Right ventricle myocardium inferior (tissue), 1 donor: ENCODE results near the gene PPP1CA. TPM values are rescaled to one million over a fixed set of nuclear protein-coding genes. Genes with fewer than 3 reads are reported as not detected.
"Not testable (repeated sequence)": the region's sequence is repeated elsewhere in the genome, so short reads cannot be mapped to it uniquely, and the experiment has no call there.

Source experiments
- ATAC-seq: fragments of 200-7000 bp; cut with Tn5 transposase; one replicate; pipeline ENCODE4 v1.9.1; 2020; ENCODE audit warnings: mild to moderate bottlenecking, moderate library complexity
- DNase-seq: peaks from one replicate; pipeline ENCODE4 v3.0.0; 2021; ENCODE audit errors: missing footprints
- intact Hi-C: fragments of 100-400 bp; cut with DNase I; formaldehyde crosslinking; loops from one replicate; pipeline ENCODE4 v1.11.0; 2022
- total RNA-seq: library from RNA; stranded (reverse); fragmentation: NEBNext Ultra II Directional; extraction: Animal tissue kit (Norgen Biotek cat#: 25700); gene quantifications from one replicate; pipeline ENCODE4 v1.2.1, GENCODE V29; 2021
- donor health status: DM: no; HTN: yes; CAD: no; lungs with severe emphysema.

PPP1CA gene
- total RNA-seq, 1 donor from 2014 or later: 112 TPM

- DNase-seq: no peak
- intact Hi-C loops: no loop called here
- no peak for ATAC-seq
These were observed 34.2 kb upstream of the PPP1CA start for GRCh38 chr11:67435727-67436458.

GRCh38 chr11:67435031-67435726 is 33.5 kb upstream of the PPP1CA start:
- ATAC-seq (no peak), DNase-seq (no peak)
- intact Hi-C loops: no loop called here

GRCh38 chr11:67434395-67434881 is 32.8 kb upstream of the PPP1CA start:
- ATAC-seq (no peak), DNase-seq (no peak)
- intact Hi-C loops: no loop called here

- DNase-seq (no peak), ATAC-seq (no peak)
- intact Hi-C loops: no loop called here
These were observed 32.1 kb upstream of the PPP1CA start for GRCh38 chr11:67433536-67434394.

- intact Hi-C loops: no loop called here
- no peak for ATAC-seq
- no peak for DNase-seq
These were observed 31.1 kb upstream of the PPP1CA start for GRCh38 chr11:67432655-67433349.

GRCh38 chr11:67431346-67432249 is 29.9 kb upstream of the PPP1CA start:
- DNase-seq (no peak), ATAC-seq (no peak)
- intact Hi-C loops: no loop called here

GRCh38 chr11:67429722-67430121 is 28.1 kb upstream of the PPP1CA start:
- no peak for DNase-seq
- ATAC-seq: no peak
- intact Hi-C loops: no loop called here

- intact Hi-C loops: no loop called here
- DNase-seq: no peak
These were observed 27.5 kb upstream of the PPP1CA start for GRCh38 chr11:67429038-67429668.

GRCh38 chr11:67428052-67429001 is 26.7 kb upstream of the PPP1CA start, which contains the start of gene RPS6KB2:
Gene RPS6KB2, plus strand, starts transcription at chr11:67428494. Its CDS starts 52 bp downstream, at chr11:67428546.
- intact Hi-C loops: loop anchor here (1.0 kb wide), 1 partner anchor 36 kb away; no protein-coding TSS in a partner anchor
- DNase-seq (peak; percentile 99), ATAC-seq (peak; percentile 92)

More at GRCh38 chr11:67429038-67429668, 27.5 kb upstream of the PPP1CA start:
- no peak for ATAC-seq

GRCh38 chr11:67427364-67427859 is 25.8 kb upstream of the PPP1CA start:
- DNase-seq, ATAC-seq, intact Hi-C loops: not testable (repeated sequence)

GRCh38 chr11:67423891-67424613 is 22.4 kb upstream of the PPP1CA start:
- intact Hi-C loops: no loop called here
- DNase-seq: no peak
- ATAC-seq: no peak

GRCh38 chr11:67423466-67423865 is 21.8 kb upstream of the PPP1CA start:
- ATAC-seq (no peak), DNase-seq (no peak)
- intact Hi-C loops: no loop called here

- no peak for ATAC-seq
- intact Hi-C loops: no loop called here
- DNase-seq: no peak
These were observed 21.2 kb upstream of the PPP1CA start for GRCh38 chr11:67422891-67423290.

- DNase-seq: no peak
- intact Hi-C loops: no loop called here
- ATAC-seq: no peak
These were observed 19.9 kb upstream of the PPP1CA start for GRCh38 chr11:67421430-67422031.
